NCI-H1105 treated with DMSO at 0.1 percent for 48 hours (cell line): ENCODE results near the gene STK38L.

Source experiments
- DNase-seq: peaks from one replicate; lab custom pipeline; 2025; lab: John Stamatoyannopoulos, UW

Gene STK38L

DNA sequence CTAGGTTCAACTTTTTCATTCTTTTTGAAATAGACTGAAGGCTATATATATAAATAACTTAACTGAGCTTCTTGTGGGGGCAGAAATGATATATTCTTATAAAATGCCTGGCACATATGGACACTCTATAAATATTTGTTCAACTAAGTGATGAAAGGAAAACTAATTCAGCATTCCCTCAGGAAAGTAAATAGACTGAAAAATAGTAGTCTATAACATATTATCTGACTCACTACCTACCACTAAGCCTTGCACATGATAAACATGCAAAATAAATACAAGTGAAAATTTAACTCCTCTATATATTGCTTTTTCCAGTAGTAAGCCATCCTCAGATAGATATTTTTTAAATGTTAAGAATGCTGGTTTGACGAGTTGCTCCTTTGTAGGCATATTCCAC is 72.9 kb downstream of the STK38L start:
- no peak for DNase-seq

DNA sequence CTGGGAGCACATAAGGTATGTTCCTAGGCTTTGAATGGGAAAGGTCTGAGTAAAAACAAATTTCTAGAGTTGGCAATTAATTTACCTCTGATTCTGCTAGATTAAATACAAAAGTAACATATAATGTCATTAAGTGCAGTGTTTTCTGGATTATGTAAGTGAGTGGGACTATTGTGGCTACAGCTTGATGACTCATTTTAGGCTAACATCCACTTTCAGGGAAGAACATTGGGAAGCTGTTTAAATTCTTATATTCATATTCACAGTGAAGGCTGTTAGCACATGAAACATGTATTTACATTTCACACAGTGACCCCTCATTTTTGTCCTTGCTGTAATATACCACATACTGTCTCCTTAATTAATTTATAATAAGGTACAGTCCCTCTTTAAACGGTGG is 75.3 kb downstream of the STK38L start:
- DNase-seq, result no peak

DNA sequence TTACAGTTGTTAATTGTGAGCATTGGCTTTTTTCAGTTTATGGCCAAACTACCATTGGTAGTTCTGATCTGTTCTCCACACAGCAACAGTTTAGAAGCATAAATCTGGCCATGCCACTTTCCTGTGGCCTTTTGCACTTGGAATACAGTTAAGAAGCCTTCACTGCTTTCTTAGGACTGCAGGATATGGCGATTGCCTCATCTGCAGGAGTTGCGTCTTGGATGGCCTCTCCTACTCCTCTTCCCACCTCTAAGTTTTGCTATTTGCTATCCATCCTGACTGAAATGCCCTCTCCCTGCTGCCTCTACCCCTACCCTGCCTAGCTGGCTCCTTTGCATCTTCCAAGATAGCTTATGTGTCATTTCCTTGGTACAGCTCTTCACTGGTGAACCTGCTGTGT is 75.8 kb downstream of the STK38L start:
- no peak for DNase-seq

DNA sequence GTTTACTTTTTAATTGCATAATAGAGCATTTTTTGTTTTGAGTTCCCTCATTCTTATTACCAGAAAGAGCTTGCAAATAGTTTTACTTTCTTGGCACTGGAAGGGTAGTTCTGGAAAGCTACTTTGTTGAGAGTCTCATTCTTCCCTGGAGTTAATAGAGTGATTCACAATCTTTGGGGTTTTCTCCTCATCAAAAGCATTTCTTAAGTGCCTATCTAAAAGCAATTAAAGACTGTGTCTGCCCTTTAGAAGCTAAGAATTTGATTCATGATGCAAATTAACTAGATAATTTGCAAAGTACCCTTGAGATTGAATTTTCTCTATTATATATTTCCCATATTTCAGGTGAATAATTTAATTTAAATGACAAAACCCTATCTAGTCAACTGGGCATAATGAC is 80.4 kb downstream of the STK38L start:
- DNase-seq, result no peak

DNA sequence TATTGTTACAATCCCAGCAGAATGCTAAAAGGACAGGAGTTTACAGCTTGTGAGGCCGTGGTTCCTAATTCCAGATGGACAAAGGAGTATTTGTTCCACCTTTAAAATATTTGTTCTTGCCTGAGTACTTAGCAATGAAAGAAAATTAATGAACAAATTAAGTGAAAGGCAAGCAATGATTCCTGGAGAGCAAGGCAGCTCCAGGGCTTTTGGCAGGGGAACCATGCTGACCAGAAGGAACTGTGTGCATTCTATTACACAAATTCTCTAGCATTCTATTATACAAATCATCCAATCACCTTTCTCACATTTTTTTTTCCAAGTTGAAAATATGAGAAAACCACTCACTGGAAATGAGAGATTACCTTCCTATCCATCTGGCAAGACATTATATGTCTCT is 86.8 kb downstream of the STK38L start:
- no peak for DNase-seq

DNA sequence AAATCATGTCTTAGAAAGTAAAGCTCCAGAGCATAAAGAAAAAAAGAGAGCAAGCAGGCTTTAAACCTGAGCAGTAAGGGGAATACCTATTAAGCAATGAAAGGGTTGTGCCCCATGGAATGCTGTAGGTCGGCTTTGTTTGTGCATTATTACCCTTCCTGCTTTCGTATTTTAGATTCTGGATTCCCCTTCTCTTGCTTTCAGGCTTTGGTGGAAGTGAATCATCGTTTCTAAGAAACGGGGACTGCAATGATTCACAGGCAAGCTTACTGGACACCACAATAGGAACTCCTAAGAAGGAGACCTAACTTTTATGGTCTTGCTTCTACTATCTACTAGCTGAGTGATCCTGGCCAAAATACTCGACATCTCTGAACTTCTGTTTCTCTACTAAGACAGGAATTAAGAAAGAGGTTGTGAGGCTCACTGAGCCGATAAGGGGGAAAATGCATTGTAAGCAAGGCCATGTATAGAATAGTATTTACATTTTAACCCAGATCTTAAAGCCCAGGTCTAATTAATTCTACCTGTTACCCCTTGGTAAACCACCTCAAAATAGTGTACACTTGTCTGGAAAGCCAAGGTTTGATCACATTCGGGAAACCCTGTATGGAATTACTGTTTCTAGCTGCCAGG is 87.3 kb downstream of the STK38L start:
- DNase-seq, result no peak

DNA sequence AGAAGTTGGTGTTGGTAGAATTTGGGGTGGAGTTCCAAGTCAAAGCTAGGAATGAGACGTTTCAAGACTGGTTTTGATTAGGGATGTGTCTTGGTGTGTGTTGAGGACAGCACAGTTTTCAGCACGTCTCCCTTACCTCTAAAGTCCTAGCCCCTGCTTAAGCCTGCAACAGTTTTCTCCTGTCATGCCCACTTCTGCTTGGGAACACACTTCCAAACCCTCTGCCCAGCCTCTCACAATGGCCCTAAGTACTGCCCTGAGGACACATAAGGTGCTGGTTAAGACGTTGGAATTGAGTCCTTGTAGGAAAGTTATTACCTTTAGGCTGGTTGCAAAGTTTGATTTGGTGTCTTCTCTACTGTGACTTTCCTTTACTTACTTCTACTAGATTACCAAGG is 87.8 kb downstream of the STK38L start:
- no peak for DNase-seq

DNA sequence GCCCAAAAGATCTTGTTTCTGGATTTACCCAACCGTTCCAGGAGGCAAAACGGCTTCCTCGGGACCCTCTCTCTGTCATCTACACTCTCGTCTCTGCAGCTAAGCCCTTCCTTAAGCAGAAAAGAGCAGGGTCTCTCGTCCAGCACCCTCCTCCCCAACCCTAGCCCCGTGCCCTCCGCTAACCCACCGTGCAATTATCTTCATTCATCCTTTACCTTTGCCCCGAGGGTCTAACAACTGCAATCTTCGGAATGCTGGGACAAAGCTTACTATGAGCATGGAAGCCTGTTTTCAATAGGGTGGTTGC is 88.3 kb downstream of the STK38L start:
- no peak for DNase-seq

DNA sequence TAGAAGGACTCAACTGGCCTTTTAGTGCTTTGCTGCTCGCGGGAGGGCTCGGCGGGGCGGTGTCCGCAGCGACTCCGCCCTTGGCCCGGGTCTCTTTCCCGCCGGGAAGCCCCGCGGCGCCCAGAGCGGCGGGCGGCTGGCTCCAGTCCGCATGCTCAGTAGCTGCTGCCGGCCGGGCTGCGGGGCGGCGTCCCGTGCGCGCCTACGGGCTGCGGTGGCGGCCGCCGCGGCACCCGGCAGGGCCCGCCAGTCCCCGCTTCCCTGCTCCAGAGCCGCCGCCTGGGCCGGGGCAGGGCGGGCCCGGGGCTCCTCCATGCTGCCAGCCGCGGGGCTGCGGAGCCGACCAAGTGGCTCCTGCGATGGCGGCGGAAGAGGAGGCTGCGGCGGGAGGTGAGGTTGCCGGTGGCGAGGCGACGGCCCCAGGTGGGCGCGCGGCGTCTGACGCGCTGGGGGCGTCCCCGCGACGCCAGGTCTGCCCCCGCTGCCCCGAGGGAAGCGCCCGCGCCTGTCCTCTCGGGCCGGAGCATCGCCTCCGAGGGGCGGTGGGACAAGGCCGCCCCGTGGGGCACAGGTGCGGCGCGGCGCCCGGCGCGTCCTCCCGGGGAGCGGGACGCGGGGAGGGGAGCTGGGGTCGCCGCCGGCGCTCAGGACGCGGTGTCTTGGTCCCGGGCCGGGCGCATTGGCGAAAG is 88.8 kb downstream of the STK38L start, which contains the start of gene BMAL2:
BMAL2 (plus strand) TSS at position 123 of the 689 bp plus-strand sequence; CDS start at position 360, 237 bp downstream.
- DNase-seq, result peak; percentile 69

DNA sequence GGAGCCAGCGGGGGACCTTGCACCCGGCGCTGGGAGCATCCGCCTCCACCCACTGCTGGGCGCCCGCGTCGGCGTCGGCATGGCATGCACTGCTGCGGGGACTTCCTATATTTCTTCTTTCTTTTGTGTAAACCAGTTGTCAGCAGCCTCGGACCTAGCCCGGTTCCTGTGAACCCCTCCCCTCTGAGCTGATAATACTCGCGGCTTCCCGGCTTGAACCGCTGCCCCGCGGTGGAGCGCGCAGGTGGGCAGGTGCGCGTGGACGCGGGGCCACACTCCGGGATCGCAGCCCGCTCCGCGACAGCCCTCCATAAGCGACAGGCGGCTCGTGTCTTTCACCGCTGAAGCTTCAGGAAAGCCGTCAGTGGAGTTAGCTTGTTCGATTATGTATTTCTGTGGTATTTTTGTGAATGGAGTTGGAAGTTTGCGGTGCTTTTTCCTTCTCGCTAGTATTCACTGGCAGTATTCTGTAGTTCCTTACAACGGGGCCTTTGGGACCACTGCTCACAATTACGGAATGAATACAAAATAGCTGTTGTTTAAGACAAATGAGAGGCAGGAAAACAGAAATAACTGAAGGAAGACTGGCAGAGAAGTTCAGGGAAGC is 89.4 kb downstream of the STK38L start:
- peak; percentile 53 for DNase-seq

DNA sequence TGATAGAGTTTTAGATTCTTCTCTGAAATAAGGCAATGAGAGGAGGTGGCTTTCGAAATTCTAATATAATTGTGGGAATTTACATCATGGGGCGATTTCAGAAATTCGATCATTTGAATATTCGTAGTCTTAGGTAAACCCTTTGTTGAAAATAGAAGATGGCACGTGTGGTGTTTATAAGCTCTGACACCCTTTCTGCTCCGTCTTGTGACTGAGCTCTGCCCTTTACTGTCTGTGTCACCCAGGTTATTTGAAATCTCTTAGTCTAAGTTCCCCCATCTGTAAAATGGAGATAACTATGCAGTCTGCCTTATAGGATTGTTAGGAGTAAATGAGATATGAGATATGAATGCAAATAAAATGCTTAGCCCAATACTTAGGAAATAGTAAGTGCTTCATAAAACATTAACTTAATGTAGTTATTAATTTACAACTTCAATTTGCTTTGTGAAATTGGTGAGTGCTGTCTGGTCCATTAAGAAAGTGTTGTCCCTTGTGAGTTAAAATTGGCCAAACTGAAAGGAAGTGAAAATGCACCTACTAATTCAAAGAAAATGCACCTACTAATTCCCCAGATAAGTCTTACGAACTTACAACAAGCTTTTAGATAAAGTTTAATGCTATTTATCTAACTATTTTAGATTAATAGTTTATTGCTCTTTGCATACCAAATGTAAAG is 90.1 kb downstream of the STK38L start:
- no peak for DNase-seq

DNA sequence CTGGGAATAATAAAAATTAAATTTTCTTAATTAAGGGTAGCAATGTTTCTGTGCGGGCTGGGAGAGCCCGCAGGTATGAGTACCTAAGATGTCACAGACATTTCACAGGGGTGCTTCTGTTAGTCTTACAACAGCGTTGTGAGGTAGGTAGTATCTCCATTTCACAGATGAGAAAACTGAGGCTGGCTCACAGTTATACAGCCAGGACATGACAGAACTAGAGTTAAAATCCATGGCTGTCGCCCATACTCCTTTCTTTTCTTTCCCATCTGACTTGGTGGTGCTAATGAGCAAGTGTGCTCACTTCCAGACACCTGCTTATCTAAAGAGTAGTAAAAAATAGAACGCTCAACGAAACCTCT is 90.6 kb downstream of the STK38L start:
- no peak for DNase-seq

DNA sequence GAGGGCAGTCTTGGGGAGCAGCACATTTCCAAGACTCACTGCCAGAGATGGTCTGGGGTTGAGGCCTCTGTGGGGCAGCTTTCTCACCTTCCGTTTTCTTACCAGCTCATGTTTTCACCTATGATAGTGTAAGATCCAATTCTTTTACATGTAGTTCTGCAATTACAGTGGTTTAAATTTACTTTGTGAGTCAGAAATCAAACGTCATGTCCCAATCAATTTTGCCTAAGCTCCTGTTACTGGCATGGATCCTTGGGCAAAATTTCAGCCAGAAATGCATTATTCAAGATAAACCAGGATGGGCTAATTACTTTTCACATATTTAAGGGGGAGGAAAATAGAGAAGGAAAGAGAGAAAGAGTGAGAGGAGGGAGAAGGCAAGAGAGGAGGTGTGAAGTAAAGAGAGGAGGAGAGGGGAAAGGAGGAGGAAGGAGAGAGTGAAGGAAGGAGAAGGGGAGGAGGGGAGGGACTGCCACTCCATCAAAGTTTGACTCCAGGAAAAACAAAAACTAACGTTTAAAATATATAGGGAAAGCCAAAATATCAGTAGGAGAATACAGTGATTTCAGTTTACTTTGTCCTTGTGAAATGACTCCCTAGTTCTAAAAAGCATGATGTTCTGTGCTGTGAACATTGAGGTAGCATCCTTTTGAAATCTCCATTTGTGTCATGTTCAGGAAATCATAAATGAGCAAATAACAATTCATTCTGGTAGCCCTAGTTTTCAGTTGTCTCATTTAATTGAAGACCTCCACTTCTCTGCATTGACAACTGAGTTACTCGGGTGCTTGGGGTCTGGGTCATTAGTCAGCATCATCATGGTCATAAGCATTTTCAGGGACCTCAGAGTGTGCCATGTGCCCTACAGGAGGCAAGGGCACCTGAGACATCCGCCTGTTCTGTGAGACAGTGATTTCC is 91.5 kb downstream of the STK38L start:
- no peak for DNase-seq

DNA sequence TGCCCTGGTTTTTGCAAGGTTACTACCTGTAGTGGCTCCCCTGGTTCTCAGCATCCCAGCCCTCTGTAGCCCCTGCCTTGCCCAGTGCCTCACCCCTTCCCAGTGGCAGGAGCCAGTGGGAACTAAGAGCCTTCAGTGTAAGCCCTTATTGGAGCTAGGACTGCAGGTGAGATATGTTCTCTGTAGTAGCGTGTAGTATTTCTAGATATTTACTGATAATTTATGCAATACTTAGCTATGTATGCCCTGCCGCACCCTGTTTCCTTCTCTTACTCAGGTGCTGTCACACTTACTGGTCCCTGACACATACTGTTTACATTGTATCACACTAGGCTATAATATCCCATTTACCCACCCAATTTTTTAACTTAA is 92.2 kb downstream of the STK38L start:
- DNase-seq, result no peak

DNA sequence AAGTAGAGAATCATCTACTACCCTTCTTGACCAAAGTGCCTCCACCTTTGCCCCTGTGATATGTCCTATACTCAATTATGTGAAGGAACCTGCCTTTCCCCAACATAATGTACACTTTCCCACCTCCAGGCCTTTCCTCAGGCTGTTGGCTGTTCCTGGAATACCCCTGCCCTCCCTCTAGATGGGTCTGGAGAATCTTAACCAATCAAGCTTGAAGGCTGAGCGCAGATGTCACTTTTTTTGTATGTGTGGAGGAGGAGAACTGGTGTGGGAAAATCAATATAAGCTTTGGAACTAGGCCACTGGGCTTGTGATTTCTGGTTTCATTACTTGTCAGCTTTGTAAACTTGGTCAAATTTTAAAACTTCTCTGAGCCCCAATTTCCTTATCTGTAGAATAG is 93.3 kb downstream of the STK38L start:
- DNase-seq, result no peak

DNA sequence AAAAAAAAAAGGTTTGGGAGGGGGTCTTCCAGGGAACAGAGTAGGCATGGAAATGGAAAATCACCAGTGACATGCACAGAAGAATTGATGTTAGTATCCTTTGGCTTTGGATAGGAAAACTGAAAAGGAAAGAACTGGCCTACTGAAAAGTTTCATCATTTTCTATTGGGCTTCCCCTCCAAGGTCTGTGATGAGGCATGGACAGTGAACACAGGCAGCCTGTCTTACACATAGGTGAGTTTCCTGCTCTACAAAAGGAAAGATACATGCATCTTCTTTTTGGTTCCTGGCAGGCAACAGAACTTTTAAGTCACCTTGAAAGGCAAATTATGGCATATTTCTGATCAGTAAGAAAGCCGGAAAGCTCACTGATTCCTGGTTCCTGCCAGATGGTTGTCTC is 94.4 kb downstream of the STK38L start:
- no peak for DNase-seq

DNA sequence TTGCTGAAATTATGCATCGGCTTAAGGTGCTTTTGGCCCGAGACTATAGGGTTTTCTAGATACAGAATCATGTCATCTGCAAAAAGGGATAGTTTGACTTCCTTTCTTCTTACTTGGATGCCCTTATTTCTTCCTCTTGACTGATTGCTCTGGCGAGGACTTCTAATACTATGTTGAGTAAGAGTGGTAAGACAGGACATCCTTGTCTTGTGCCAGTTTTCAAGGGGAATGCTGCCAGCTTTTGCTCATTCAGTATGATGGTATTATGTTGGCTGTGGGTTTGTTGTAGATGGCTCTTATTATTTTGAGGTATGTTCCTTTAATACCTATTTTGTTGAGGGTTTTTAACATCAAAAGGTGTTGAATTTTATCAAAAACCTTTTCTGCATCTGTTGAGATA is 96.9 kb downstream of the STK38L start:
- no peak for DNase-seq

DNA sequence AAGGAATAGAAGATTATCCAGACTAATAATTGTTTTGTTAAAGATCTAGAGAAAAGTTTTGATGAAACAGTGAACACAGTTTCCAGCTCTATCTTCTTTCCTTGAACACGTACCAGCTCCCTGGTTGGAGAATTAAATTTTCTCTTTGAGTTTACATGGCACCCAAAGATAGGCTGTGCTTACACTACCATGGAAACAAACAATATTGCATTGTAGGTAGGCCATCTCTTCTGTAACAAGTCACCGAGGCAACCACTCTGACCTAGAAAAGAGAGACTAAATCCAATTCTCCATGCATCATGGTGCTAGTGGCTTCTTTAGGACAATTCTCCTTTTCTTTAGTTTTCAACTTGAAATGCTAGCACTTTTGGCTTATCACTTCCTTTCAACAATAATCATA is 98.5 kb downstream of the STK38L start:
- DNase-seq, result no peak

DNA sequence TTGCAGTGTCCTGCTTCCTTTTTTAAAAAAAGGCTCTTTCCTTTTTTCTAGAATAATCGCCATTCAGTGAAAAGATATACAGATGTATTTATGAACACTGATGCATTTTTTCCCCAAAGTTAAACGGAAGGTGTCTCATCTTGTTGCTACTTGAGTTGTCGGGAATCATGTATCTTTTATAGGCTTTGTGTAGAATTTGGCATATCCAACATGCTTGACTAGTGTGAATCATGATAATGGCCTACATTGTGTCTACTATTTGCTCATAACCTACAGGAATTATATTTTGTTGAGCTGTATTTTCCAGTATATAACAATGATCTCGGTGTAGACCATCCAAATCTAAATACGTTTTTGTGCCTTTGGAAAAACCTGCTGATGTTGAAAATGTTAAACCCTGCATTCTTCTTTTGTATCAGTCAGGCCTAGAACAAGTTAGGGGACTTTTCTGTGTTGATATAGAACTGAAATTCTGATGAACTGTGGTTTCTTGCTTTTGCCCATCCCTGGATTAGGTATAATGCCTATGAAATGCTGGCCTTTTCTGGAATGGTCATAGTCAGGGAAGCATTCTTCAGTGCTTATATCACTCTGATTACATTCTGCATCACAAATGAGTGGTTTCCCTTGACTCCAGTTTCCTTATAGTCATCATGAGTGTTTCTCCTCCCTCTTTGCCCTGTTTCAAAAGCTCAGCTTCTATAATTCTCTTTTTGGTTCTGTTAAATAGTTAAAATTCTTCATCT is 99.3 kb downstream of the STK38L start:
- no peak for DNase-seq

DNA sequence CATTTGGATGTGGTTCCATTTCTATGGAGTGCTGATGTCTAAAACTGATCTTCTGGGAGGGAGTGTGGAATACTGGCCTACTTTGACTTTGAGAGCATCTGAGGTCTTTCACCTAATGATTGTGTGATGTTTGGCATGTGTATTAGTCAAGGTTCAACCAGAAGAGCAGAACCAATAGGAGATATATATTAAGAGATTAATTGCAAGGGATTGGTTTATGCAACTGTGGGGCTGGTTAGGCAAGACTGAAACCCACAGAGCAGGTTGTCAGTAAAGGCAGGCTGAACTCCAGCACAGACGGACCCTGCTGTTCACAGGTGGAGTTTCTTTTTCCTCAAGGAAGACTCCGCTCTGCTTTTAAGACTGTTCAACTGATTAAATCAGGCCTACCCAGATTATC is 100.2 kb downstream of the STK38L start:
- no peak for DNase-seq

DNA sequence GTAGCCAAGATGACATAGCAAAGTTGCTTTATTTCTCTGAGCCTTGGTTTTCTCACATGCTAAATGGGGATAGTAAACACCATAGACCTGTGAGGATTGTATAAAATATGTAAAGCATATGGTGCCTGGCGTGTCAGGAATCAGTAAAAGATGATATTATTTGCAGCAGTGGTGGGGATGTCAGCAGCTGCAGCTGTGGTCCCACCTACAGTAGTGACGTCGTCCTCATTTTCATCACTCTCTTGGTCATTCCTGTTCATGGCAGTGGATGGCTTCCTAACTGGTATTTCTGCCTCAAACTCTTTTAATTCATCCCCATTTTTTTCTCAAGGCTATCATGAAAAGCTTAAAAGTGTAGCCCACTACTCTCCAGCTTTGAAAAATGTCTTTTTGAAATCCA is 100.7 kb downstream of the STK38L start:
- no peak for DNase-seq

DNA sequence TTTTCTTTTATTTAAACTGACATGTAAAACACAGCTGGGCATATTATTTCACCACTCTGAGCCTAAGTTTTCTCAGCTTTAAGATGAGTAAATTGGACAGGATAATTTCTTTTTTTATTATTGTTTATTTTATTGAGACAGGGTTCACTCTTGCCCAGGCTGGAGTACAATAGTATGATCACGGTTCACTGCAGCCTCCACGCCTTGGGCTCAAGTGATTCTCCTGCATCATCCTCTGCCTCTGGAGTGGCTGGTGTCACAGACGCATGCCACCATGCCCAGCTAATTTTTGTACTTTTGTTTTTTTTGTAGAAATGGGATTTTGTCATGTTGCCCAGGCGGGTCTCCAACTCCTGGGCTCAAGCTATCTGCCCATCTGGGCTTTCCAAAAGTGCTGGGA is 101.3 kb downstream of the STK38L start:
- DNase-seq, result no peak
